GM19023 (cell line): Measurements from ENCODE around the gene RNF175.
"Not testable (repeated sequence)": the region's sequence is repeated elsewhere in the genome, so short reads cannot be mapped to it uniquely, and the experiment has no call there.

Experiments
- ATAC-seq: cut with Tn5 transposase; IDR thresholded peaks from one replicate; pipeline ENCODE4 v1.9.1; 2021; ENCODE audit warnings: mild to moderate bottlenecking, moderate library complexity; ENCODE audit not compliant: unreplicated experiment

Gene RNF175

DNA sequence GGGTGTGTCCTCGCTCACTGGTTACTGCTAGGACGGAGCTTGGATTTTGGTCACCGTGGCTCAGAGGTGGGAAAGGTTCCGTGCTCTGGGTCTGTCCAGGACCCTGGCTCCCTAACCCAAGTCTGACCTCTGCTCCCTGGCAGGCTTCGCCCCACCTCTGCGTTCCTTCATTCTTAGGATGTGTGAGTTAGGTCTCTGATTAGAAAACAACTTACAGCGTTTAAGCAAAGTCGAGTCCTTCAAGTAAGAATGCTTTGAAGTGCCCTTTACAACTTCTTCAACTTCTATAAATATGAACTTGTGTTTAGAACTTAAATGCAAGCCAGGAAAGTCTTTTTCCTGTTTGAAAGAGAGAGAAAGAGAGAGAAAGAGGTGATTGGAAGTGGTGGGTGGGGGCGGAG lies 74.9 kb downstream of the RNF175 start:
- peak; percentile 22 for ATAC-seq

DNA sequence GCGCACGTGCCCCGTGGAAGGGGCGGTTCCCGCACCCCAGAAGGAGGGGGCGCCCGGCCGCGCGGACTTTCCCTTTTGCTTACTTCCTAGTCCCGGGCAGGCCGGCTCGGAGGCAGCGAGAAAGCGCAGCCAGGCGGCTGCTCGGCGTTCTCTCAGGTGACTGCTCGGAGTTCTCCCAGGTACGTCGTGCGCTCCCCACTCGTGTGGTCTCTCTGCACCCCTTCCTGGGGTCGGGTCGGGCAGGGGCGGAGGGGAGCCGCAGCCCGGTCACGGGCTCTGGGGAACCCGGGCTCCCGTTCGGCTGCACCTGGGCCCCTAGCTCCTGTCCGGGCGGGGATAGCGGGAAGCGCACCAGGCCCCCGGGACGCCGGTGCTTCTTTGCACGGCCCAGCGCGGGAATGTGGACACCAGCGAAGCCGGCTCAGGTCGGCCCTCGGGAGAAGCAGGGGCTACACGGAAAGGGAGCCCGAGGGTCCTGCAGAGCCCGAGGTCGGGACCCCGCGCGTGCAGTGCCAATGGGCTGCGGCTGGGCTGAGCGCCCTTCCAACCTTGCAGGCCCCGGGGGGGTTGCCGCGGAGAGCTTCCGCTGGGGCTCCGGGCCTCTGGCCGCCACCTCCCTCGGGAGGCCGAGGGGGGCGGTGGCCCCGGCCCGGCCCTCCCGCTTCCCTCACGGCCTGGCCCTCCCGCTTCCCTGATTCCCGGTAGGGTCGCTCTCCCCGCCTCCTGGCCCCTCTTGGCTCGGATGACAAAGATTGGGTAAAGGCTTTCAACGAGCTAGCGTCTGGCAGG lies 75.4 kb downstream of the RNF175 start, which contains the start of gene TLR2:
TSS of gene TLR2 (plus strand) at position 99 of the 789 bp plus-strand sequence. CDS start 18,628 bp downstream, outside the sequence.
- ATAC-seq: peak; percentile 80

DNA sequence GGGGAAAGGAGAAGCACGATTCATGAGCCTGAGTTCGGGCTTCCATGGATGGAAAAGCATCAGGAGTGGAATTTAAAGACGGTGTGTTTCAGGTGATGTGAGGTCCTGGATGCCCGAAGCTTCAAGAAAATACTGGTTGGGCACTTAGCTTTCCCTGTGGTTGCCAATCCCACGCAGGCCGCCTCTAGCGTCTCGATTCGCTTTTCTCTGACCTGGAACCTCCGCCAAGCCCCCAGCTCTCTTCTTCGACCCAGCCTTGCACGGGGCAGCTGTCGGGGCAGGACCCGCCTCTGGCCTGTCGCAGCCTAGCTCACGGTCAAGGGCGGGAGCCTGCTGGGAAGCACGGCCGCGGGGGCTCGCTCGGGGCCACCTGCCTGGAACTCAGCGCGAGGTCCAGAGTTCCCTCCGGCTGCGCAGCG lies 76.1 kb downstream of the RNF175 start:
- no peak for ATAC-seq

DNA sequence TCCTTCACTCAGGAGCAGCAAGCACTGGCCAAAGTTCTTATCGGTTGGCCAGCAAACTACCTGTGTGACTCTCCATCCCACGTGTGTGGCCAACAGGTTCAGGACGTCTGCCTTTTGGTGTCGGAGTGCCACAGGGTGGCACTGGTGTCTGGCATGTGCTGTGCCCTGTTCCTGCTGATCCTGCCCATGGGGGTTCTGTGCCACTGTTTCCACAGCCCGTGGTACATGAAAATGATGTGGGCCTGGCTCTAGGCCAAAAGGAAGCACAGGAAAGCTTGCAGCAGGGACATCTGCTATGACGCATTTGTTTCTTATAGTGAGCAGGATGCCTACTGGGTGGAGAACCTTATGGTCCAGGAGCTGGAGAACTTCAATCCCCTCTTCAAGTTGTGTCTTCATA lies 80.3 kb downstream of the RNF175 start:
- ATAC-seq: no peak

DNA sequence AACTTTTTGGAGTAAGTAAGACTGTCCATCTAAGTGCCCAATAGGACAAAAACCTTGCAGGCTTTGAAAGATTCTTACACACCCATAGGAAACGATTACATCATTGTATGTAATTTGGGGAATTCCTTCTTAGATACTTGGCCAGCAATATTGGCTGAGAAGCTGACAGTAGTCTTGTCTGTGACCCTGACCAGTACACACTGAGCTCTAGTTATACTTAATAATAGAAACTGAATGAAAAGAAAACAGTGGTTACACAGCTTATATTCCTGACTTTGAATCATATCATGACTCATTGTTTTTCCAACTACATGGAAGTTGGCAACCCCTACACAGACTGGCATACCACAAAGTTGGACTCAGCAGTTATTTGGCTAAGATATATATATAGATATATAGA lies 82.8 kb downstream of the RNF175 start:
- ATAC-seq: no peak

DNA sequence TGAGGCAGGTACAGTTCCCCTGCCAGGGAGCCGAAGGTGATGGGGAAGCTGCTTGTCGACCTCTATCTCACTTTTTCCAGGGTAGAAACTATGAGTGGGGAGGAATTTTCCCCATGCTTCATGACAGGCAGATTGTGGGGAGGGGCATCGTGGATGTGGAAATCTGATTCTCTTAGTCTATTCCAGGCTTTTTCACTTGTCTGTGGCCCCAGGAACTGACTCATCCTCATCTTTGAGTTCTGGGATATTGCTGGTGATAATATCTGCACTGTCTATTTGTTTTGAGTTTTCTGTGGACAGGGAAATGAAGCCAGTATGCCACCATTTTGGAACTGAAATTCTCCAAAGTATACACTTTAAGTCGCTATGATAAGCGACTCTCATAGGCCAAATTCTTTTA lies 83.3 kb downstream of the RNF175 start:
- no peak for ATAC-seq

DNA sequence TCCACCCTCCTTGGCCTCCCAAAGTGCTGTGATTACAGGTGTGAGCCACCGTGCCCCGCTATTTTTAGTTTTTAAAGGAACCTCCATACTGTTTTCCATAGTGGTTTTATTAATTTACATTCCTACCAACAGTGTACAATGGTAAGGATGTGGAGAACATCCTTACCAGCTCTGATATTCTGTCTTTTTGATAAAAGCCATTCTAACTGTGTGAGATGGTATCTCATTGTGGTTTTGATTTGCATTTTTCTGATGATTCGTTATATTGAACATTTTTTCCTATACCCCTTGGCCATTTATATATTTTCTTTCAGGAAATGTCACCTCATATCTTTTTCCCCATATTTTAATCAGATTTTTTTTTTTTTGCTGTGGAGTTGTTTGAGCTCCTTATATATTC lies 90.0 kb downstream of the RNF175 start:
- no peak for ATAC-seq

DNA sequence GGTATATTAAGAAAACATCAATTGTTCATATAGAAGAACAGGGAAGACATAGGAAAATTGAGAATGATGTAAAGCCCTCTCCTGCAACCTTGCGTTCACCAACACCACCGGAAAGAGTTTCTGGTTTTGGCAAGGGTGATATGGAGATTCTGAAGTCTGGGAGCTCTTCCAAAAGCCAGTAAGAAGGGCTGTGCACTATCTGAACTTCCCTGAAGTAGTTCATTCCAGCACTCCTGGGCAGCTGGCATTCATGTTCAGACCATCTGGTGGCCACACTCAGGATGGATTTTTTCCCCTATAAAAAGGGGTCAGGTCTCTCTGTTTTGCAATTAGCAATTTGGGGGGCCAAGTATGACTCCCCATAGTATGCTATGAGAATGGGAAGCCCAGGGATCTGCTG lies 91.2 kb downstream of the RNF175 start:
- ATAC-seq: no peak

DNA sequence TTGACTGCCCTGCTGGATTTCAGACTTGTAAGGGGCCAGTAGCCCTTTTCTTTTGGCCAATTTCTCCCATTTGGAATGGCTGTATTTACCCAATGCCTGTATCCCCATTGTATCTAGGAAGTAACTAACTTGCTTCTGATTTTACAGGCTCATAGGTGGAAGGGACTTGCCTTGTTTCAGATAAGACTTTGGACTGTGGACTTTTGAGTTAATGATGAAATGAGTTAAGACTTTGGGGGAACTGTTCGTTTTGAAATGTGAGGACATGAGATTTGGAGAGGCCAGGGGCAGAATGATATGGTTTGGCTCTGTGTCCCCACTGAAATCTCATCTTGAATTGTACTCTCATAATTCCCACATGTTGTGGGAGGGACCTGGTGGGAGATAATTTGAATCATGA lies 93.3 kb downstream of the RNF175 start:
- not testable (repeated sequence) for ATAC-seq

DNA sequence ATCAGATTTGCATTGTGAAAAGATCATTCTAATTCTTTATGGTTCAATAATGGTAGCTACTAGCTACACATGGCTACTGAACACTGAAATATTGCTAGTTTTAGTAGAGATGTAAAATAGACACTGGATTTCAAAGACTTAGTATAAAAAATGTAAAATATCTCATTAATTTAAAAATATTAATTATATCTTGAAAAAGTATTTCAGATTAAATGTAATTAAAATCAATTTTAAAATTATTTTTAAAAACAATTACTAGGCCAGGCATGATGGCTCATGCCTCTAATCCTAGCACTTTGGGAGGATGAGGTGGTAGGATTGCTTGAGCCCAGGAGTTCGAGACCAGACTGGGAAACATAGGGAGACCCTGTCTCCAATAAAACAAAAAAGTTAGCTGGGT lies 96.2 kb downstream of the RNF175 start:
- no peak for ATAC-seq

DNA sequence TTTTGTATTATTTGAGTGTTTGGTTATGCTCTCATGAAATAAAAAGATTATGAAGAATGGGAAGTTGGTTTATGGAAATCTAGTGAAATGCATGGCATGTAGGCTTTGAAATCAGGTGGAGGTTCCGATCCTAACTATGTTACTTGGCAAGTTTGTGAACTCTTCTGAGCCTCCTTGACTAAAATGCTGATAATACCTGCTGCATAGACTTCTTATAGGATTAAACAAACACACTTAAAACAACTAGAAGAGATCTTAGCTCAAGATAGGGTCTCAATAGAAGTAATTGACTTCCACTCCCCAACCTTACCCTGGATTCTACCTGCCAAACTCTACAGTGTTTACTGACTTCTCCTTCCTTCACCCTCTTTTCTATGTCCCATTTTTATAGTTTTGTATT lies 97.9 kb downstream of the RNF175 start:
- ATAC-seq: no peak

DNA sequence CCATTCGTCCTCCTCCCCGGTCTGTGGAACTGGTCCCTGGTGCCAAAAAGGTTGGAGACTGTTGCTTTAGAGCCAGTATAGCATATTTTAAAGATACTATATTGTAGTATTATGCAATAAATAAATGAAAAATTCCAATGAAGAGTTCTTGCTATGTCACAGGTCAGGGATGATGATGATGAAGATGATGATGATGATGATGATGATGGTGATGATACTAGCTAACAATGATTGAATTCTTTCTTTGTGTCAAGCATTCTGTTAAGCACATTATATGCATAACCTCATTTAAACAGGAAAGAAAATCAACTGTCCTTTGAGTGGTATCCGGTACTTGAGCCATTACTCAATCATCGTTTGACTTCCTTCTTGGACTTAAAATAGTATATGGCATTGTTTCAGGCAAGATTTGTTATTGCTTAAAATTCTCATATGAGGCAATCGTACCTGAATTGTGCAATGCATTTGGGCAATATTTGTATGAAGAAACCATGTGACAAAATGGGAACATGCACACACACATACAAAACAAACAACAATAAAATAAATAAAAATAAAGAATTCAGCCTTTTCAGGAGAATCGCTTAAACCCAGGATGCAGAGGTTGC lies 98.5 kb downstream of the RNF175 start:
- no peak for ATAC-seq
